GM18870 (cell line): ENCODE measurements around the gene SLF2.
"Not testable (repeated sequence)": the region's sequence is repeated elsewhere in the genome, so short reads cannot be mapped to it uniquely, and the experiment has no call there.

Source experiments
- ATAC-seq: cut with Tn5 transposase; IDR thresholded peaks from one replicate; pipeline ENCODE4 v1.9.1; 2021; ENCODE audit warnings: moderate library complexity; ENCODE audit not compliant: unreplicated experiment

SLF2 gene

GRCh38 chr10:100960251-100960650, 47.5 kb downstream of the SLF2 start:
- ATAC-seq = no peak

GRCh38 chr10:100962351-100963080, 49.8 kb downstream of the SLF2 start:
- no peak for ATAC-seq

GRCh38 chr10:100963826-100964225, 51.1 kb downstream of the SLF2 start:
- ATAC-seq = no peak

DNA sequence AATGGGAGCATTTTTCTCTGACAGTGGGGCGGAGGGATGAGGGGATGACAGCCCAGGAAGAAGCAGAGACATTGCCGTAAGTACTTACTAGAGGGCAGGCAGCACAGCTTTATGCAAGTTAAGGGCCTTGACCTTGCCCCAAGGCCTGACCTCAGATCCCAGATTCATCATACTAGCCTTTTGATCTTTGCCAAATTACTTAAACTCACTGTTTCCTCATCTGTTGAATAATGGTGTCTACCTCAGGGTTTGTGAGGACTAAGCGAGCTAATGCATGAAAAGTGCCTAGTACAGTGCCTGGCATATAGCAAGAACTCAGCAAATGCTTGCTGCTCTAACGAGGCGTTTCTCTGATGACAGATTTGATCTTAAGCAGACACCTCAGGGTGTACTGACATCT, 53.1 kb downstream of the SLF2 start:
- no peak for ATAC-seq

DNA sequence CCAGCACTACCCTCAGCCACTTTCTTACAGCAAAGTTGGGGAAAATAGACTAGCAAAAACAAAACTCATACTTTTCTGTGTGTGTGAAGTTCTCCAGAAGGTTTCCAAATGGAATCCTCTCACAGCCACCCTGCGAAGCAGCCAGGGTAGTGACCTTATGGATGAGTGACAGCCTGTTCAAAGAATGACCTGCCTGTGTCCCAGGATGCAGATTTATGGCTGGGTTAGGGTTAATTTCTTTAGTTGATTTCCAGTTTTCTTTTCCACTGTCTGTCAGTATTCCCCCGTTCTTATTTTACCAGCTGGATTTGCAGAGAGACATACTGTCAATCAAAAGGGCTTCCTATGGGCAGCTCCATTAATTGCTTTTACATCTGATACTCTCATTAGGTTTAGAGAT, 54.1 kb downstream of the SLF2 start:
- ATAC-seq = no peak

DNA sequence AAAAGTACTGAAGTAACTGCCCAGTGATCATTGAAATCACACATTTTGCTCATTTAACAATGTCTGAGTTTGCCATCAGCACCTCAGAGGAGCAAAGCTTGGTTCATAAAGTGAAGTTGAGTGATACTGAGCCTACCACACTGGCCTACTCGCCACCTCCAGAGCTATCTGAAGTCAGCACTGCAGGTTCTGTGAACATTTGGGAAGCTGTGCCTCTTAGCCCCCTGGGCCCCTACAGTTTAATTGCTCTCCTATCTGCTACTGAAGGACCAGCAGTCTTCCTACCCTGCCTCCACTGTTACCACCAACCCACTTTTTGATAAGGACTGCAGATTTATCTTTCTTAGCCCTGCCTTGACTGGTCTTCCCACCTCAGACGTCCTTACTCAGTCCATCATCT, 54.6 kb downstream of the SLF2 start:
- ATAC-seq = no peak

- ATAC-seq = no peak
These were observed 55.4 kb downstream of the SLF2 start for GRCh38 chr10:100968062-100968736.

GRCh38 chr10:100968863-100969186, 56.1 kb downstream of the SLF2 start:
- ATAC-seq = no peak

GRCh38 chr10:100969187-100970075, 56.7 kb downstream of the SLF2 start, which contains the start of gene SEMA4G:
Gene SEMA4G (plus strand): TSS chr10:100969504. CDS start chr10:100972913, 3,409 bp downstream.
- ATAC-seq = no peak

GRCh38 chr10:100970076-100970913, 57.5 kb downstream of the SLF2 start:
- ATAC-seq = no peak

DNA sequence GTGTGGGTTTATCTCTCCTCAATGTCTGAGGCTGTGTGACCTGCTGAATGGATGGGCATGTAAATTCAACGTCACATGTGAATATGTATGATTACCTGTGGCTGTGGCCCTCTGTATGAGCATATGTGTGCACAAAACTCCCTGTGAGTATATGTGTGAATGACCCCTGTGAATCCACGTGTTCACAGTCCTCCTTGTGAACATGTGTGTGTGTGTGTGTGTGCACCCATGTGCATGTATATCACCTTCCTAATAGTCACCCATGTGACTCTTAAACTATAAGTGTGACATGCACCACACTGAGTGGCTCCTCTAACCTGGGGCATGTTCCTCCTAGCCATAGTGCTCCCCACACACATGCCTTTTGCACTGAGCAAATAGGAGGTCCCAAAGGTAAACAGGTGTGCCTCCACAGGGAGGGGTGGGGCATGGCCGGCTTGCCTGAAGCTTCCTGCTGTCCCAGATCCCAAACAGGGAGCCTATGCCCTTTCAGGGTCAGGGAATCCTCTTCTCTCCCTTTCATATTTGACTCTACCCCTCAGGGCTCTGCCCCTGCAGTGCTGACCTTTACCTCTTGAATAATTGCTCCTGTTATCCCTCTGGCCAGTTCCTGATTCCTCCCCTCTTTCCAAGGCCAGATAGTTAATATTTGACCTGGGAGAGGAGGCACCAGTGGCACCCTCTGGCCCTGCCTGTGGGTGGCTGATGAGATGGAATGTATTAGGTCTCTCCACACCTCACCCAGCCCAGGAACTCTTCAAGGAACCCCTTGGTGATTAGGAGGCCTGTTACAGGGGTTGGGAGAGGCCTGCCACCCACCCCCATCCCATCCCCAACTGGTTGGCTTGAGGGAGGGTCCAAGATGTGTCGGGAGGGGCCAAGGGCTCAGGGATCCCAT, 58.4 kb downstream of the SLF2 start:
- ATAC-seq = no peak

GRCh38 chr10:100972115-100972903, 59.5 kb downstream of the SLF2 start:
- ATAC-seq = no peak

- no peak for ATAC-seq
These were observed 60.3 kb downstream of the SLF2 start for GRCh38 chr10:100972904-100973535.

DNA sequence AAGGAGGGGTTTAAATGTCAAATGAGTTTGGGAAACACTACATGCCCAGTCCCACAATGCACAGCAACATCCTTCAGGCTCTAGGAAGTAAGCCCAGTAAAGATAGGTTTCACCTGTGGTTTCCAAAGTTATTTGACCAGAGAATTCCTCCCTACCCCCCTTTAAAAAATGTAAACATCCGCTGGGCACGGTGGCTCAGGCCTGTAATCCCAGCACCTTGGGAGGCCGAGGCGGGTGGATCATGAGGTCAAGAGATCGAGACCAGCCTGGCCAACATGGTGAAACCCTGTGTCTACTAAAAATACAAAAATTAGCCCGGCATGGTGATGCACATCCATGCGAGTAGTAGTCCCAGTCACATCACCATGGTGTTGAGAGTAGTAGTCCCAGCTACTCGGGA, 62.6 kb downstream of the SLF2 start:
- ATAC-seq = not testable (repeated sequence)

- no peak for ATAC-seq
These were observed 64.1 kb downstream of the SLF2 start for GRCh38 chr10:100976906-100977305.

DNA sequence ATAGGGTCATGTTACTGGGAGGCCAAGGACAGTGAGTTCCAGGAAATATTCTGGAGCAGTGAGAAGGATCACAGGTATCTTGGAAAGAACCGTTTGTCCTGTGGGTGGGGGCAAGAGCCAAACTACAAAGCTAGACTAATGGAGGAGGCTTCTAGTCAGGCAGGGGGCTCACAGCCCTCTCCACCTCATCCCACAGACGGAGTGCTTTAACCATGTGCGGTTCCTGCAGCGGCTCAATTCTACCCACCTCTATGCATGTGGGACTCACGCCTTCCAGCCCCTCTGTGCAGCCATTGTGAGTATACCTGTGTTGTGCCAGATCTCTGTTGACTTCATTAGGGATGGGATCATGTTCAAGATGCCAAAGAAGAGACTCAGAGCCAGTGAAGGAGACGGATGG, 64.7 kb downstream of the SLF2 start:
- ATAC-seq = no peak

DNA sequence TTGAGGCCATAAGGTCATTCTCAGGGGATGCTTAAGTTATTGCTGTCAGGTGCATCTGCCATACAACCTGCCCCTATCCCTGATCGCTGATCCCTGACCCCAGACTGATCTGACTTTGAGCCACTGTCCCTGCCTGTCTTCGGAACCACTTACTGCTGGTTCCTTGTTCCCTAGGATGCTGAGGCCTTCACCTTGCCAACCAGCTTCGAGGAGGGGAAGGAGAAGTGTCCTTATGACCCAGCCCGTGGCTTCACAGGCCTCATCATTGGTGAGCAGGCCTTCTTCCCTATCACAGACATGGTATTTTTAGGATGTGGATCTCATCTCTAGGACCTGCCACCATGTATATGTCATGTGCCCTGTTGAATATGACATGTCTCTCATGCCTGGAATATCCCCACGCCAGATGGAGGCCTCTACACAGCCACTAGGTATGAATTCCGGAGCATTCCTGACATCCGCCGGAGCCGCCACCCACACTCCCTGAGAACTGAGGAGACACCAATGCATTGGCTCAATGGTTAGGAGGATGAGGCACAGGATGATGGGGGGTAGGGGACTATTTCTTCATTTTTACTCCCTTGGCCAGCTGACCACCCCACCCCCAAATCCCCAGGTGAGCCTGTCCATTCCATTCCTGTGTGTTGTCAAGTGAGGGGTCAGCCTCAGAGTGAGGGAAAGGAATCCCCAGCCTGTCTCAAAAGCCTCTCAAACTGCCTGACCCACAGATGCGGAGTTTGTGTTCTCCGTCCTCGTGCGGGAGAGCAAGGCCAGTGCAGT, 65.5 kb downstream of the SLF2 start:
- ATAC-seq = no peak

- no peak for ATAC-seq
These were observed 66.1 kb downstream of the SLF2 start for GRCh38 chr10:100978901-100979195.
